Neural progenitor cell (in vitro differentiated cells): ENCODE data around the gene CPS1. TPM values are rescaled to one million over a fixed set of nuclear protein-coding genes. Genes with fewer than 3 reads are reported as not detected.

Source experiments
- DNase-seq: peaks from one replicate; pipeline ENCODE4 v3.0.0-alpha.2; 2016; ENCODE audit warnings: low spot score
- H2AFZ ChIP-seq: fragments of 200-600 bp; sonication (generic); replicated peaks from 2 replicates; pipeline ENCODE4 v1.6.1; 2016; ENCODE audit warnings: antibody characterized with exemption
- H3F3A ChIP-seq: fragments of 200-600 bp; sonication (generic); 2 replicates; pipeline ENCODE4 v1.6.1; 2016; ENCODE audit warnings: antibody characterized with exemption, low read depth
- H3K27ac ChIP-seq: fragments of 200-600 bp; sonication (generic); 2 replicates; pipeline ENCODE4 v1.5.1; 2016; ENCODE audit warnings: mild to moderate bottlenecking
- H3K27me3 ChIP-seq: fragments of 200-600 bp; sonication (generic); 2 replicates; pipeline ENCODE4 v1.6.1; 2016; ENCODE audit warnings: mild to moderate bottlenecking, moderate library complexity
- H3K36me3 ChIP-seq: fragments of 200-600 bp; sonication (generic); 2 replicates; pipeline ENCODE4 v1.5.1; 2016
- H3K4me1 ChIP-seq: fragments of 200-600 bp; sonication (generic); 2 replicates; pipeline ENCODE4 v1.6.1; 2016; ENCODE audit warnings: mixed run types
- H3K4me2 ChIP-seq: fragments of 200-600 bp; sonication (generic); 2 replicates; pipeline ENCODE4 v1.6.1; 2016
- H3K4me3 ChIP-seq: fragments of 200-600 bp; sonication (generic); 2 replicates; pipeline ENCODE4 v1.5.1; 2016
- H3K79me2 ChIP-seq: fragments of 200-600 bp; sonication (generic); 2 replicates; pipeline ENCODE4 v1.6.1; 2016; ENCODE audit warnings: low read depth
- H3K9ac ChIP-seq: fragments of 200-600 bp; sonication (generic); 2 replicates; pipeline ENCODE4 v1.6.1; 2016
- H3K9me3 ChIP-seq: fragments of 200-600 bp; sonication (generic); 2 replicates; pipeline ENCODE4 v1.5.1; 2016; ENCODE audit warnings: low read depth
- H4K20me1 ChIP-seq: fragments of 200-600 bp; sonication (generic); 2 replicates; pipeline ENCODE4 v1.6.1; 2016; ENCODE audit warnings: low read depth
- H3K27ac Mint-ChIP-seq: 3 replicates; pipeline ENCODE4 v1.8.0; 2021; ENCODE audit warnings: mixed read lengths
- H3K27me3 Mint-ChIP-seq: 2 replicates; pipeline ENCODE4 v1.8.0; 2022; ENCODE audit warnings: low read depth, mild to moderate bottlenecking, inconsistent platforms, moderate library complexity, mixed read lengths; ENCODE audit not compliant: insufficient read depth
- H3K36me3 Mint-ChIP-seq: 3 replicates; pipeline ENCODE4 v1.8.0; 2021; ENCODE audit warnings: mixed read lengths
- H3K4me1 Mint-ChIP-seq: 3 replicates; pipeline ENCODE4 v1.8.0; 2021; ENCODE audit warnings: mixed read lengths
- H3K4me3 Mint-ChIP-seq: 3 replicates; pipeline ENCODE4 v1.8.0; 2021; ENCODE audit warnings: mild to moderate bottlenecking, moderate library complexity, mixed read lengths
- H3K9me3 Mint-ChIP-seq: 3 replicates; pipeline ENCODE4 v1.8.0; 2020; ENCODE audit warnings: mixed read lengths
- CTCF ChIP-seq: fragments of 200-600 bp; sonication (generic); IDR thresholded peaks from 2 replicates; pipeline ENCODE4 v1.5.1; 2017; ENCODE audit warnings: antibody characterized with exemption, mild to moderate bottlenecking
- EZH2 ChIP-seq: fragments of 200-600 bp; sonication (generic); IDR thresholded peaks from 2 replicates; pipeline ENCODE4 v1.6.1; 2017; ENCODE audit warnings: antibody characterized with exemption, mild to moderate bottlenecking, moderate library complexity
- EZH2phosphoT487 ChIP-seq: fragments of 200-600 bp; sonication (generic); IDR thresholded peaks from 2 replicates; pipeline ENCODE4 v1.6.1; 2017; ENCODE audit warnings: antibody characterized with exemption
- total RNA-seq: library from RNA; depleted of rRNA; stranded (reverse); fragments of >200 nt; gene quantifications from 2 replicates; pipeline ENCODE4 v1.2.3, GENCODE V29; 2015; ENCODE audit warnings: low replicate concordance

The CPS1 gene
- 73.2 and 86.8 TPM in 2 replicates for total RNA-seq

GRCh38 chr2:210556329-210556980, at the start of gene CPS1:
CPS1 (plus strand) TSS chr2:210556599; CDS start chr2:210556734, 135 bp downstream.
- Mint-ChIP-seq H3K9me3 (no peaks in the 10 kb centered on the region), H3K27ac (no peak within 1 kb of the TSS), H3K36me3 (no peaks in the 10 kb centered on the region), H3K27me3 (no peaks in the 10 kb centered on the region), H3K4me1 (peaks cover 2% of the 10 kb centered on the region), H3K4me3 (no peak within 1 kb of the TSS)
- H2AFZ ChIP-seq: no peak within 1 kb of the TSS
- no peak within 1 kb of the TSS for H3K27ac ChIP-seq
- no peaks in the 10 kb centered on the region for H3K36me3 ChIP-seq
- no peaks in the 10 kb centered on the region for H4K20me1 ChIP-seq
- no peaks in the 10 kb centered on the region for H3K79me2 ChIP-seq
- no peak within 1 kb of the TSS for H3K4me2 ChIP-seq
- no peak for DNase-seq
- H3K9ac ChIP-seq: no peak within 1 kb of the TSS
- no peaks in the 10 kb centered on the region for H3K9me3 ChIP-seq
- H3K4me3 ChIP-seq: no peak within 1 kb of the TSS
- no peaks in the 10 kb centered on the region for H3K27me3 ChIP-seq
- no peaks in the 10 kb centered on the region for H3F3A ChIP-seq
- H3K4me1 ChIP-seq: no peaks in the 10 kb centered on the region
- TF ChIP-seq EZH2 (no peak), CTCF (no peak), EZH2phosphoT487 (no peak)

GRCh38 chr2:210515911-210516310, 40.5 kb upstream of the CPS1 start:
- H3K4me2 ChIP-seq: no peak overlapping the region
- H3K27ac ChIP-seq: no peak overlapping the region
- TF ChIP-seq EZH2: no peak
- TF ChIP-seq EZH2phosphoT487: no peak
- no peak for TF ChIP-seq CTCF
- Mint-ChIP-seq H3K27me3 (no peaks in the 10 kb centered on the region), H3K36me3 (peaks cover 3% of the 10 kb centered on the region), H3K4me1 (no peaks in the 10 kb centered on the region), H3K9me3 (peaks cover 24% of the 10 kb centered on the region), H3K27ac (no peak overlapping the region), H3K4me3 (no peak overlapping the region)
- H4K20me1 ChIP-seq: no peaks in the 10 kb centered on the region
- no peaks in the 10 kb centered on the region for H3K4me1 ChIP-seq
- H3K9me3 ChIP-seq: no peaks in the 10 kb centered on the region
- H3F3A ChIP-seq: no peaks in the 10 kb centered on the region
- no peak overlapping the region for H3K4me3 ChIP-seq
- H3K79me2 ChIP-seq: no peaks in the 10 kb centered on the region
- H3K27me3 ChIP-seq: no peaks in the 10 kb centered on the region
- no peak overlapping the region for H3K9ac ChIP-seq
- H3K36me3 ChIP-seq: no peaks in the 10 kb centered on the region
- no peak overlapping the region for H2AFZ ChIP-seq
- DNase-seq: no peak

GRCh38 chr2:210517264-210517663, 39.1 kb upstream of the CPS1 start:
- no peaks in the 10 kb centered on the region for H3K79me2 ChIP-seq
- H3K4me1 ChIP-seq: no peaks in the 10 kb centered on the region
- H3K9me3 Mint-ChIP-seq: peaks cover 24% of the 10 kb centered on the region
- H3K4me2 ChIP-seq: no peak overlapping the region
- H3K4me1 Mint-ChIP-seq: no peaks in the 10 kb centered on the region
- peaks cover 3% of the 10 kb centered on the region for H3K36me3 Mint-ChIP-seq
- H3K36me3 ChIP-seq: no peaks in the 10 kb centered on the region
- H3K4me3 ChIP-seq: no peak overlapping the region
- H3K27me3 Mint-ChIP-seq: no peaks in the 10 kb centered on the region
- H2AFZ ChIP-seq: no peak overlapping the region
- H3K27me3 ChIP-seq: no peaks in the 10 kb centered on the region
- H3K27ac ChIP-seq: no peak overlapping the region
- H3F3A ChIP-seq: no peaks in the 10 kb centered on the region
- H3K4me3 Mint-ChIP-seq: no peak overlapping the region
- no peak overlapping the region for H3K9ac ChIP-seq
- no peaks in the 10 kb centered on the region for H4K20me1 ChIP-seq
- no peak overlapping the region for H3K27ac Mint-ChIP-seq
- no peaks in the 10 kb centered on the region for H3K9me3 ChIP-seq
- no peak for DNase-seq
- TF ChIP-seq EZH2 (no peak), CTCF (no peak), EZH2phosphoT487 (no peak)
